ENCODE data around the gene ANAPC15.

DNA sequence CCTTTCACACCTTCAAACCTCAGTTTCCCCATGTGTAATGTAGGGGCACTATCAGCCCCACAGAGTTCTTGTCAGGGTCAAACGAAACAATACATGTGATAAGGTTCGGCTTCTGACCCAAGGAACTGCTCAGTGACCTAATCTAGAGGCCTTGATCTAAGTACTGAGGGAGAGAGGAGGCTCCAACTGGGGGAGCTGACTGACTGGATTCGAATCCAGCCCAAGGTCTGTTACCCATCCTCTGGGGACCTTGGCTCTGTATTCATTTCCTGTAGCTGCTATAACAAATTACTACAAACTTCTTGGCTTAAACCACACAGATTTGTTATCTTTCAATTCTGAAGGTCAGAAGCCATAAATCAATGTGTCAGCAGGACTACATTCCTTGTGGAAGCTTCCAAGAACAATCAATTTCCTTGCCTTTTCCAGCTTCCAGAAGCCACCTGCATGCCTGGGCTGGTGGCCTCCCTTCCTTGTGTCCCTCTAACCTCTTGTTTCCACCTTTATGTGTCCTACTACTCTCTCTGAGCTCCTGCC is 10.7 kb upstream of the ANAPC15 start:
- TF ChIP-seq, protein P1, sequence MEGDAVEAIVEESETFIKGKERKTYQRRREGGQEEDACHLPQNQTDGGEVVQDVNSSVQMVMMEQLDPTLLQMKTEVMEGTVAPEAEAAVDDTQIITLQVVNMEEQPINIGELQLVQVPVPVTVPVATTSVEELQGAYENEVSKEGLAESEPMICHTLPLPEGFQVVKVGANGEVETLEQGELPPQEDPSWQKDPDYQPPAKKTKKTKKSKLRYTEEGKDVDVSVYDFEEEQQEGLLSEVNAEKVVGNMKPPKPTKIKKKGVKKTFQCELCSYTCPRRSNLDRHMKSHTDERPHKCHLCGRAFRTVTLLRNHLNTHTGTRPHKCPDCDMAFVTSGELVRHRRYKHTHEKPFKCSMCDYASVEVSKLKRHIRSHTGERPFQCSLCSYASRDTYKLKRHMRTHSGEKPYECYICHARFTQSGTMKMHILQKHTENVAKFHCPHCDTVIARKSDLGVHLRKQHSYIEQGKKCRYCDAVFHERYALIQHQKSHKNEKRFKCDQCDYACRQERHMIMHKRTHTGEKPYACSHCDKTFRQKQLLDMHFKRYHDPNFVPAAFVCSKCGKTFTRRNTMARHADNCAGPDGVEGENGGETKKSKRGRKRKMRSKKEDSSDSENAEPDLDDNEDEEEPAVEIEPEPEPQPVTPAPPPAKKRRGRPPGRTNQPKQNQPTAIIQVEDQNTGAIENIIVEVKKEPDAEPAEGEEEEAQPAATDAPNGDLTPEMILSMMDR (IDR thresholded peaks at IDR 0.05) = no peak
- no peak for TF ChIP-seq SIN3A (IDR thresholded peaks at IDR 0.05; ENCODE audit: borderline replicate concordance, low read depth, low read length)
- TF ChIP-seq GABPA (IDR thresholded peaks at IDR 0.05; ENCODE audit: low read depth) = no peak
- TF ChIP-seq, protein P2, sequence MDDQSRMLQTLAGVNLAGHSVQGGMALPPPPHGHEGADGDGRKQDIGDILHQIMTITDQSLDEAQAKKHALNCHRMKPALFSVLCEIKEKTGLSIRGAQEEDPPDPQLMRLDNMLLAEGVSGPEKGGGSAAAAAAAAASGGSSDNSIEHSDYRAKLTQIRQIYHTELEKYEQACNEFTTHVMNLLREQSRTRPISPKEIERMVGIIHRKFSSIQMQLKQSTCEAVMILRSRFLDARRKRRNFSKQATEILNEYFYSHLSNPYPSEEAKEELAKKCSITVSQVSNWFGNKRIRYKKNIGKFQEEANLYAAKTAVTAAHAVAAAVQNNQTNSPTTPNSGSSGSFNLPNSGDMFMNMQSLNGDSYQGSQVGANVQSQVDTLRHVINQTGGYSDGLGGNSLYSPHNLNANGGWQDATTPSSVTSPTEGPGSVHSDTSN (IDR thresholded peaks at IDR 0.05) = peak; percentile 22; the same call in 1 of the 2 replicates
- TF ChIP-seq MXI1 (IDR thresholded peaks at IDR 0.05; ENCODE audit: low read depth, low read length) = no peak
- no peak for TF ChIP-seq YY1 (IDR thresholded peaks at IDR 0.05; ENCODE audit: low read depth)
- no peak for TF ChIP-seq RAD21 (IDR thresholded peaks at IDR 0.05; ENCODE audit: low read length)
- TF ChIP-seq POLR2AphosphoS5 (IDR thresholded peaks at IDR 0.05; ENCODE audit: low read depth, low read length) = no peak
- TF ChIP-seq EP300 (IDR thresholded peaks at IDR 0.05; ENCODE audit: borderline replicate concordance in 1 of 2, low read depth in 1 of 2, low read length in 1 of 2) = no peak
